ENCODE results near the gene DLEC1.
"Not testable (repeated sequence)": the region's sequence is repeated elsewhere in the genome, so short reads cannot be mapped to it uniquely, and the experiment has no call there.

DLEC1 gene

GRCh38 chr3:38127611-38128302 is 88.7 kb downstream of the DLEC1 start:
- no peak for DNase-seq

GRCh38 chr3:38128303-38128655 is 89.3 kb downstream of the DLEC1 start:
- DNase-seq = no peak

GRCh38 chr3:38129058-38129457 is 90.0 kb downstream of the DLEC1 start:
- DNase-seq = no peak

GRCh38 chr3:38130631-38131065 is 91.6 kb downstream of the DLEC1 start:
- DNase-seq = no peak

- peak in 1 of 2 donors; percentile 25 for DNase-seq
These were observed 92.8 kb downstream of the DLEC1 start for GRCh38 chr3:38131621-38132369.

- no peak for DNase-seq
These were observed 94.2 kb downstream of the DLEC1 start for GRCh38 chr3:38133209-38133556.

- no peak for DNase-seq
These were observed 94.8 kb downstream of the DLEC1 start for GRCh38 chr3:38133557-38134405.

GRCh38 chr3:38134517-38135143 is 95.6 kb downstream of the DLEC1 start:
- DNase-seq = not testable (repeated sequence)

GRCh38 chr3:38135621-38136277 is 96.7 kb downstream of the DLEC1 start:
- DNase-seq = peak in 1 of 2 donors; percentile 15

GRCh38 chr3:38136393-38136776 is 97.4 kb downstream of the DLEC1 start:
- DNase-seq = no peak

GRCh38 chr3:38136777-38137614 is 98.0 kb downstream of the DLEC1 start, which contains the start of gene ACAA1:
TSS of gene ACAA1 (minus strand) at chr3:38137127. CDS start at chr3:38137035, 92 bp downstream.
- DNase-seq = peak; percentile 84 to 99

- no peak for DNase-seq
These were observed 98.8 kb downstream of the DLEC1 start for GRCh38 chr3:38137615-38138348.

GRCh38 chr3:38138349-38139190 is 99.6 kb downstream of the DLEC1 start, which contains the start of gene MYD88:
TSS of gene MYD88 (plus strand) at chr3:38138661. CDS start at chr3:38138701, 40 bp downstream.
- peak; percentile 70 to 81 for DNase-seq

- no peak for DNase-seq
These were observed 100.2 kb downstream of the DLEC1 start for GRCh38 chr3:38139191-38139590.

- DNase-seq = no peak
These were observed 100.6 kb downstream of the DLEC1 start for GRCh38 chr3:38139652-38140051.

- no peak for DNase-seq
These were observed 101.5 kb downstream of the DLEC1 start for GRCh38 chr3:38140326-38141172.

GRCh38 chr3:38141173-38141951 is 102.4 kb downstream of the DLEC1 start:
- no peak for DNase-seq

- DNase-seq = no peak
These were observed 102.9 kb downstream of the DLEC1 start for GRCh38 chr3:38141952-38142273.
